IMR-90 (cell line): Measurements from ENCODE around the gene PLA2G2F. TPM values are rescaled to one million over a fixed set of nuclear protein-coding genes. Genes with fewer than 3 reads are reported as not detected.

Experiments
- ATAC-seq: fragments of 200-7000 bp; cut with Tn5 transposase; 2 replicates; pipeline ENCODE4 v1.9.1; 2020; ENCODE audit warnings: low read depth, mild to moderate bottlenecking, moderate library complexity
- BruUV-seq: library from RNA; stranded (reverse); fragments of 400-500 nt; replicated peaks from 2 replicates; lab custom pipeline; 2021; lab: Mats Ljungman, UMichigan
- CTCF ChIA-PET: fragments of 300-600 bp; formaldehyde crosslinking; extraction: SDS; loops from one replicate; lab custom pipeline; 2021; ENCODE audit warnings: antibody characterized with exemption; lab: Yijun Ruan, JAX
- POLR2A ChIA-PET: fragments of 300-600 bp; sonication (Branson Sonifier 250); formaldehyde crosslinking; loops from one replicate; lab custom pipeline; 2022; ENCODE audit warnings: antibody characterized with exemption; ENCODE audit not compliant: unreplicated experiment; lab: Charles Lee
- DNase-seq: peaks from one replicate; pipeline ENCODE4 v3.0.0; 2013
- H2AFZ ChIP-seq: replicated peaks from 2 replicates; pipeline ENCODE3; 2013; ENCODE audit warnings: low read length, mild to moderate bottlenecking; ENCODE audit not compliant: poor library complexity
- H2AK5ac ChIP-seq: 2 replicates; pipeline ENCODE4 v1.6.1; 2013; ENCODE audit warnings: low read depth, low read length, inconsistent platforms
- H2AK9ac ChIP-seq: replicated peaks from 2 replicates; pipeline ENCODE3; 2013; ENCODE audit warnings: mild to moderate bottlenecking, low read depth, low read length, moderate library complexity; ENCODE audit not compliant: poor library complexity
- H2BK120ac ChIP-seq: 2 replicates; pipeline ENCODE4 v1.6.1; 2013; ENCODE audit warnings: low read depth, low read length, inconsistent platforms
- H2BK15ac ChIP-seq: 3 replicates; pipeline ENCODE4 v1.6.1; 2013; ENCODE audit warnings: low read depth, low read length, inconsistent platforms
- H2BK20ac ChIP-seq: 2 replicates; pipeline ENCODE4 v1.6.1; 2013; ENCODE audit warnings: low read depth, mild to moderate bottlenecking, inconsistent platforms, low read length, moderate library complexity
- H2BK5ac ChIP-seq: 2 replicates; pipeline ENCODE4 v1.6.1; 2013; ENCODE audit warnings: mild to moderate bottlenecking, low read depth, low read length, inconsistent platforms; ENCODE audit not compliant: poor library complexity, severe bottlenecking
- H3K14ac ChIP-seq: replicated peaks from 2 replicates; pipeline ENCODE4 v1.6.1; 2013; ENCODE audit warnings: low read depth, low read length, inconsistent platforms
- H3K18ac ChIP-seq: 2 replicates; pipeline ENCODE4 v1.6.1; 2013; ENCODE audit warnings: low read depth, low read length, control low read depth
- H3K23ac ChIP-seq: 2 replicates; pipeline ENCODE4 v1.6.1; 2013; ENCODE audit warnings: low read depth, low read length, inconsistent platforms
- H3K27ac ChIP-seq: 2 replicates; pipeline ENCODE4 v1.5.1; 2013; ENCODE audit warnings: mild to moderate bottlenecking, control low read depth, low read length; ENCODE audit not compliant: insufficient read depth
- H3K27me3 ChIP-seq: 2 replicates; pipeline ENCODE4 v1.6.1; 2013; ENCODE audit warnings: low read length; ENCODE audit not compliant: control insufficient read depth, insufficient read depth
- H3K36me3 ChIP-seq: 2 replicates; pipeline ENCODE4 v1.6.1; 2013; ENCODE audit warnings: low read length, mixed read lengths; ENCODE audit not compliant: control insufficient read depth, insufficient read depth
- H3K4ac ChIP-seq: 2 replicates; pipeline ENCODE4 v1.6.1; 2013; ENCODE audit warnings: low read depth, low read length, inconsistent platforms
- H3K4me1 ChIP-seq: 2 replicates; pipeline ENCODE4 v1.6.1; 2013; ENCODE audit warnings: low read length, mixed read lengths; ENCODE audit not compliant: control insufficient read depth, insufficient read depth
- H3K4me2 ChIP-seq: 2 replicates; pipeline ENCODE4 v1.6.1; 2013; ENCODE audit warnings: low read depth, mild to moderate bottlenecking, control low read depth, low read length, moderate library complexity
- H3K4me3 ChIP-seq: 2 replicates; pipeline ENCODE4 v1.5.1; 2013; ENCODE audit warnings: low read depth, mild to moderate bottlenecking, control low read depth, low read length, moderate library complexity; ENCODE audit not compliant: insufficient read depth
- H3K56ac ChIP-seq: 2 replicates; pipeline ENCODE4 v1.6.1; 2013; ENCODE audit warnings: low read length, inconsistent platforms; ENCODE audit not compliant: insufficient read depth; ENCODE audit errors: extremely low read depth
- H3K79me1 ChIP-seq, 2 experiments: 2 replicates each; pipeline ENCODE4 v1.6.1; 2013; ENCODE audit warnings: low read length in 2 of 2, inconsistent platforms in 1 of 2, low read depth in 1 of 2
- H3K9ac ChIP-seq: 2 replicates; pipeline ENCODE4 v1.6.1; 2013; ENCODE audit warnings: low read depth, low read length, control low read depth
- H3K9me1 ChIP-seq: 2 replicates; pipeline ENCODE4 v1.6.1; 2013; ENCODE audit warnings: low read length, inconsistent platforms; ENCODE audit not compliant: insufficient read depth
- H3K9me3 ChIP-seq: 2 replicates; pipeline ENCODE4 v1.6.1; 2013; ENCODE audit warnings: low read length; ENCODE audit not compliant: control insufficient read depth, insufficient read depth
- H4K20me1 ChIP-seq: 2 replicates; pipeline ENCODE4 v1.6.1; 2013; ENCODE audit warnings: low read length, inconsistent platforms; ENCODE audit not compliant: insufficient read depth
- H4K5ac ChIP-seq: 2 replicates; pipeline ENCODE4 v1.6.1; 2013; ENCODE audit warnings: mild to moderate bottlenecking, low read depth, low read length, control low read depth
- H4K8ac ChIP-seq, 2 experiments: 2 replicates each; pipeline ENCODE4 v1.6.1; 2013; ENCODE audit warnings: low read depth in 2 of 2, low read length in 2 of 2, control low read depth in 1 of 2, inconsistent platforms in 1 of 2
- H4K91ac ChIP-seq: 2 replicates; pipeline ENCODE4 v1.6.1; 2013; ENCODE audit warnings: low read depth, low read length, inconsistent platforms; ENCODE audit not compliant: insufficient read depth
- CTCF ChIP-seq: conservative IDR thresholded peaks from 2 replicates; pipeline ENCODE4 v1.5.1; 2012; ENCODE audit warnings: mild to moderate bottlenecking, low read depth, low read length, improper control_type of control experiment
- ELK1 ChIP-seq: fragments of 150-350 bp; IDR thresholded peaks from 2 replicates; pipeline ENCODE4 v1.6.1; 2016; ENCODE audit warnings: low read depth, mild to moderate bottlenecking, low read length, moderate library complexity, borderline replicate concordance
- MAZ ChIP-seq: IDR thresholded peaks from 2 replicates; pipeline ENCODE4 v1.6.1; 2012; ENCODE audit warnings: low read depth, mild to moderate bottlenecking, low read length, improper control_type of control experiment, moderate library complexity, borderline replicate concordance
- RAD21 ChIP-seq: IDR thresholded peaks from 2 replicates; pipeline ENCODE4 v1.6.1; 2012; ENCODE audit warnings: low read length, improper control_type of control experiment
- SMC3 ChIP-seq: fragments of 150-350 bp; IDR thresholded peaks from 2 replicates; pipeline ENCODE4 v1.6.1; 2016; ENCODE audit warnings: low read depth, mild to moderate bottlenecking, antibody characterized with exemption, low read length, moderate library complexity
- WGBS, 2 experiments: methylation state at CpG; one replicate each; pipeline versions ENCODE4 v1.1.5 to v1.1.7; 2013; ENCODE audit warnings: missing lambda C conversion rate in 2 of 2; ENCODE audit not compliant: insufficient read length in 1 of 2; ENCODE audit errors: extremely low coverage in 2 of 2; 5-methylcytosine and 5-hydroxymethylcytosine counted together
- dilution Hi-C: fragments of 300-500 bp; cut with HindIII; formaldehyde crosslinking; loops from one replicate; pipeline ENCODE4 v1.14.3; 2018; ENCODE audit warnings: low sequenced_read_pairs; ENCODE audit not compliant: unreplicated experiment
- in situ Hi-C: fragments of 300-500 bp; cut with MboI; formaldehyde crosslinking; loops from 3 replicates; pipeline ENCODE4 v1.14.3; 2019; ENCODE audit warnings: low sequenced_read_pairs, inconsistent platforms, mixed read lengths
- intact Hi-C: fragments of 100-400 bp; cut with micrococcal nuclease; formaldehyde crosslinking; loops from 2 replicates; pipeline ENCODE4 v1.10.0; 2022
- polyA plus RNA-seq, 3 experiments: library from polyadenylated mRNA; depleted of rRNA; stranded (reverse); fragments of >200 nt; gene quantifications; 2 replicates each; pipeline ENCODE4 v1.2.3, GENCODE V29; 2012; ENCODE audit warnings: low replicate concordance in 1 of 3
- total RNA-seq: library from RNA; depleted of rRNA; stranded (reverse); fragments of >200 nt; gene quantifications from 2 replicates; pipeline ENCODE4 v1.2.3, GENCODE V29; 2012

Gene PLA2G2F
- total and polyA plus RNA-seq, 2 of the 4 experiments (the other 2 are of a cell fraction), result not detected

DNA sequence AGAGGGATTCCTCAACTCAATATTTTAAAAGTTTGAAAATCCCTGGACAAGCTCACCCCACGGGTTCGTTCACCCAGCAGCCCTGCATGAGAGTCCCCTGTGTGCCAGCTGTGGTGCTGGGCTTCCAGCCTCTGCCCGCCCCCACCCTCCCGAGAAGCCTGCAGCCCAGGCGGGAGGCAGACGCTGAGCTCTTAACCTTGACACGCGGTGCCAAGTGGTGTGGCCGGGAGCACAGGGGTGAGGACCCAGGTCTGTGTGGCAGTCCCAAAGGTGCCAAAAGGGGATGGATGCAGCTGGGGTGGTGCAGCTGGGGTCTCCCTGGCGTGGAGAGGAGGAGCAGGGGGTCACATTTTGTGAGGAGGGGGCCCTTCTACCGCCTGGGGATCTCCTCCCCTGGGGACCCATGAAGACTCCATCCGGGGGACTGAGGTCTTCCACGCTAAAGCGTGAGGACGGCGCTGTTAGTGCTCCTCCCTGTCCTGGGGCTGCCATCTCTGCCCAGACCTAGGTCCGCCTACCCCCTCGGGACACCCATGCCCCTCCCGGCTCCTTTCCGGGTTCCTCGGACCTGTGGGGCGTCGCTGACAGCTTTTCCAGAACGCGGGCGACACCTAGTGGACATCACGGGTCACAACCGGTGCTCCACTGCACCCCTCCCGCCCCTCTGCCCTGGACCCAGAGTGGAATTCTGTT, 12.9 kb downstream of the PLA2G2F start:
- Histone ChIP-seq H3K9me1 (no peaks in the 10 kb centered on the region), H2AK9ac (peak overlapping the region; percentile 95), H3K79me1 (no peaks in the 10 kb centered on the region), H3K27ac (no peak overlapping the region), H3K4me1 (peaks cover 3% of the 10 kb centered on the region; the same call in 1 of the 2 replicates), H3K27me3 (peaks cover 5% of the 10 kb centered on the region), H2AK5ac (no peak overlapping the region), H3K4ac (no peak overlapping the region), H3K4me2 (peak overlapping the region; percentile 59), H4K91ac (no peak overlapping the region), H3K9ac (no peak overlapping the region), H4K5ac (no peak overlapping the region), H4K20me1 (no peaks in the 10 kb centered on the region; the same call in 1 of the 2 replicates), H2BK5ac (no peak overlapping the region), H3K23ac (no peak overlapping the region), H2BK15ac (no peak overlapping the region), H2AFZ (peak overlapping the region; percentile 98), H3K4me3 (0 out of 2 replicates have a peak overlapping the region, but pooled peaks have one; percentile 8), H3K36me3 (no peaks in the 10 kb centered on the region), H3K18ac (no peak overlapping the region), H3K14ac (no peak overlapping the region), H2BK20ac (no peak overlapping the region), H3K56ac (no peak overlapping the region), H4K8ac (no peak overlapping the region; a peak in 1 of 4 replicates), H3K9me3 (no peaks in the 10 kb centered on the region), H2BK120ac (no peak overlapping the region)
- BruUV-seq, result no TSS peak
- ChIA-PET CTCF (interaction anchor here (0.6 to 2.3 kb wide), 6 partner anchors 50 to 492 kb away, joined by 3 to 14 read pairs (median 4); no protein-coding TSS in a partner anchor), POLR2A (interaction anchor here (0.6 to 1.1 kb wide), 2 partner anchors 43 to 1520 kb away, joined by 3 to 11 read pairs; no protein-coding TSS in a partner anchor)
- 0% methylated on average over 5 of the region's 29 CpGs; no CpG with 5 or more reads in 1 of the 2 experiments for WGBS, 2 experiments
- intact Hi-C loops (loop anchor here (1.0 to 5.0 kb wide), 6 partner anchors 51 to 490 kb away; partner anchors contain the start of gene HTR6), in situ Hi-C loops (loop anchor here (5.0 kb wide), 1 partner anchor 235 kb away; no protein-coding TSS in a partner anchor), dilution Hi-C loops (no loop called here)
- peak; percentile 99 for ATAC-seq
- DNase-seq, result peak; percentile 41
- peak; percentile 90 for TF ChIP-seq CTCF
- no peak for TF ChIP-seq ELK1
- peak; percentile 86; the same call in 1 of the 2 replicates for TF ChIP-seq MAZ
- TF ChIP-seq RAD21, result peak; percentile 92
- peak; percentile 85 for TF ChIP-seq SMC3
